Ascending aorta (tissue), 2 donors: ENCODE measurements around the gene EBF3. TPM values are rescaled to one million over a fixed set of nuclear protein-coding genes. Genes with fewer than 3 reads are reported as not detected.

Source experiments
- DNase-seq, 2 donors: peaks; one replicate each; pipeline ENCODE4 v3.0.0-alpha.2; 2019; ENCODE audit warnings: low spot score in 2 of 2
- H3K27ac ChIP-seq, 2 donors: fragments of 200-600 bp; sonication (generic); one replicate each; pipeline ENCODE4 v1.5.1; 2016 to 2017; ENCODE audit warnings: mild to moderate bottlenecking in 1 of 2
- H3K27me3 ChIP-seq: fragments of 200-600 bp; sonication (generic); one replicate; pipeline ENCODE4 v1.5.1; 2017
- H3K36me3 ChIP-seq, 2 donors: fragments of 200-600 bp; sonication (generic); one replicate each; pipeline ENCODE4 v1.5.1; 2016
- H3K4me1 ChIP-seq, 2 donors: fragments of 200-600 bp; sonication (generic); one replicate each; pipeline ENCODE4 v1.5.1; 2016 to 2017; ENCODE audit warnings: mild to moderate bottlenecking in 1 of 2
- H3K4me3 ChIP-seq, 2 donors: fragments of 200-600 bp; sonication (generic); one replicate each; pipeline ENCODE4 v1.5.1; 2016 to 2017; ENCODE audit warnings: mild to moderate bottlenecking in 1 of 2
- H3K9me3 ChIP-seq, 2 donors: fragments of 200-600 bp; sonication (generic); one replicate each; pipeline ENCODE4 v1.5.1; 2016
- CTCF ChIP-seq, 3 experiments: fragments of 200-600 bp in 2 of 3; fragments of 450-650 bp in 1 of 3; sonication (generic) in 2 of 3; IDR thresholded peaks; one replicate each; pipeline ENCODE4 v1.5.1; 2016 to 2019; ENCODE audit warnings: antibody characterized with exemption in 3 of 3, mild to moderate bottlenecking in 1 of 3, moderate library complexity in 1 of 3
- intact Hi-C: fragments of 100-400 bp; cut with DNase I; formaldehyde crosslinking; loops from one replicate; pipeline ENCODE4 v1.15.1; 2023
- total RNA-seq: library from RNA; depleted of rRNA; stranded (reverse); fragments of >200 nt; gene quantifications from one replicate; pipeline ENCODE4 v1.1.0, GENCODE V29; 2016

EBF3 gene
- total RNA-seq, 1 donor from 2014 or later, result 20.2 TPM

DNA sequence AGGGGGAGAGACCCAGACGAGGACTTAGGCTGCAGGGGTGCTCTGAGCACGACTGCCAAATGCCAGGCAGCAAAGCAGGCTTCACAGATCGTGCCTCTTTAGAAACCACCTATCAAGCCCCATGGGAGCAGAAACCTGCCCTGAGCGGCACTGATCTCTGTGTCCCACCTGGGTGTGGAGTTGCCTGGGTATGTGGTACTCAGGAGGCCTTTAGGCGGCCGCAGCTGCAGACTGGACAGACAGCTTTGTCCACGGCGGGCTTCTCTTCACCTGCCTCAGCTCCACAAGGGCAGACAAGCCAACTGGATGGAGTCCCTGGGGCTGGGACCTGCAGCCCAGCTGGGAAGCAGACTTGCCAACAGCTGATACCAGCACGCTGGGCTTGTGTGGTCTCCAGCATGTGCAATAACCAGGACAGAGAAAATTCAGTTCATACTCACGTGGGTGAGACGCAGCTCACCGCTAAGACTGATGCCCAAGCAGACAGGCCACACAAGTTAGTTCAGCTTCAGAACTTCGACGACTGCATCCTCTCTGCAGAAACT lies 163.2 kb downstream of the EBF3 start:
- intact Hi-C loops, result no loop called here
- no peak for DNase-seq
- no peaks in the 10 kb centered on the region for H3K4me1 ChIP-seq
- H3K36me3 ChIP-seq, result no peaks in the 10 kb centered on the region
- H3K27ac ChIP-seq, result no peak overlapping the region
- no peak overlapping the region for H3K4me3 ChIP-seq
- no peak for TF ChIP-seq CTCF (IDR thresholded peaks at IDR 0.05)
- peaks cover 10 to 31% of the 10 kb centered on the region in 2 donors for H3K9me3 ChIP-seq
- no peaks in the 10 kb centered on the region for H3K27me3 ChIP-seq

DNA sequence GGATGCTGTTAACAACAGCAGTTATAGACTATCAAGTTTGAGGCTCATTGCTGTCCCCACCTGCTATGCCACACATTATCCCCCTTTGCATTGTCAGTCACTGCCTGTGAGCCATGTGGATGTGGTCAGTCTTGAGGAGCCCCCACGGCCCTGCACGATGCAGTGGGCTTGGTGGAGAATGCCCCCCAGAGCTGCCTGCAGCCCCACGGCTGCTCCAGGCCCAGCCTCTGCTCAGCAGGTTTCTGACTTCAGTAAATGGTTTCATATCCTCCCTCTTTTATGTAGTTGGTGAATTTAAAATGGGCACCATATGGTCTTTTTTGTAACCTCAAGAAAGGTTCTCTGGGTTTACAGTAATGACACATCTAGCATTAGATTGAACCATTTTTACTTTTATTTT lies 164.1 kb downstream of the EBF3 start:
- H3K27me3 ChIP-seq, result no peaks in the 10 kb centered on the region
- intact Hi-C loops, result no loop called here
- H3K9me3 ChIP-seq, result peaks cover 10 to 31% of the 10 kb centered on the region in 2 donors
- no peaks in the 10 kb centered on the region for H3K36me3 ChIP-seq
- no peak overlapping the region for H3K4me3 ChIP-seq
- no peak for DNase-seq
- H3K27ac ChIP-seq, result no peak overlapping the region
- H3K4me1 ChIP-seq, result no peaks in the 10 kb centered on the region
- TF ChIP-seq CTCF (IDR thresholded peaks at IDR 0.05), result no peak

DNA sequence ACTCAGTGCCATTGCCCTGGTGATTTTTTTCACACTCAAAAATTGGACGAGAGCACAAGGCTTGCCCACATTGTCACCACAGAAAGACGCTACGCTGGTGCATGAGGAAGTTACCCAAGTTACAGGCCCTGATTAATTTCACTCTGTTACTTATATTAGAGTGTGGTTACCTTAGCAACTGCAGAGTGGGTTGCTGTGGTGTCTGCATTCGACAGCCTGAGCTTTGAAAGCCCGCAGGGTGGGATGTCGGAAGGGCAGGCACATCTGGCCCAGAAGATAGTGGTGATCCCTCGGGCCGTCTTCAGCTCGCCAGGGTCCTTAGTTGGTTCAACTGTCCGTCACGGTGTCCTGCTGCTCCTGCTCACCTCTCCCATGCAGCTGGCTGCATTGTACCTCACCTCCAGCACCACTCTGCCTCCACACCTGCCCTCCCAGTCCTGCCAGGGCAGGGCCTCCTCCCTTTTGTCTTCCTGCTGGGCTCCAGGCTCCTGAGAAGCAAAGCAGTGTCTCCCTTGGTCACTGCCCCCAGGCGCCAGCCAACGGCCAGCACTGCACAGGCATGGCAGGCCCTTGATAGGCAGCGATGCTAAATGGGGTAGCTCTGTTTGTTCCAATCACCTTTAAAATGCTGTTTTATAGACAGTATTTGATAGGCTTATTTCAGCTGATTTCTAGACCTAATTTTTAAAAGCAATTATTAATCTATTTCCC lies 167.2 kb downstream of the EBF3 start:
- no peaks in the 10 kb centered on the region for H3K27me3 ChIP-seq
- no peak overlapping the region for H3K4me3 ChIP-seq
- H3K4me1 ChIP-seq, result no peaks in the 10 kb centered on the region
- DNase-seq, result no peak
- H3K36me3 ChIP-seq, result no peaks in the 10 kb centered on the region
- intact Hi-C loops, result no loop called here
- H3K9me3 ChIP-seq, result peaks cover 0 to 15% of the 10 kb centered on the region in 2 donors
- H3K27ac ChIP-seq, result no peak overlapping the region
- no peak for TF ChIP-seq CTCF (IDR thresholded peaks at IDR 0.05)

DNA sequence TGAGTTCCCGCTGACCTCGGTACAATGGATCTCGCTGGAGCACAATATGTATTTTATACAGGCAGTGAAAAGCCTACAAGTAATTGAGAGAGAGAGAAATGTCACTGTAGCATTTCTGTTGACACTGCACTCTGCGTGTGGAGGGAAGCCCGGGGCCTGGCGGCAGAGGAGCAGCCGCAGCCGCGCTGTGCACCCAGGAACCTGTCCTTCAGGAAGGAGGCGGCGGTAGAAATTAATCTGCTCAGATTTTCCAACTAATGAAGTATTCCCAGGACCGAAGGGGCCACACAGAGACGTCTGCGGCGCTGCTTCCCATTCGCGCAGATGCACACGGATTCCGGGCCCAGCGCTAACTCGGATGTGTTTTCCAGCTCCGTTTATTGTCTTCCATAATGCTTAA lies 170.1 kb downstream of the EBF3 start:
- DNase-seq, result peak in 1 of 2 donors; percentile 12

DNA sequence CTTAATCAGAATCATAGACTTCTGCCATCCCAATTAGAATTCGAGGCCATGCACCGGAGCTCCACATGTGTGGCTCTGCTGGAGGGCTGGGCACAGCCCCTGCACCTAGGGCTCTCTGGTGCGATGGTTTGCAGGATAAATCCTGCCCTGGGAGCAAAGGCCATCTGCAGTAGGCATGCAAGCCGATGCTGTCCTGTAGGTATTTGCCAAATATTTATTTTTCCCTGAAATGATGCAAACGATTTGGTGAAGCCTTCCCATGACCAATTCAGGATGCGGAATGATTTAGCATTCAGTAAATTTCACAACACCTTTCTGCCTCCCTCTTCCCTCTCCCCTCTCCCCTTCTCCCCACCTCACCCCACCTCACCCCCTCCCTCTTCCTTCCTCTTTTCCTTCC lies 170.6 kb downstream of the EBF3 start:
- H3K36me3 ChIP-seq, result no peaks in the 10 kb centered on the region
- TF ChIP-seq CTCF (IDR thresholded peaks at IDR 0.05), result no peak
- no peaks in the 10 kb centered on the region for H3K4me1 ChIP-seq
- no peak overlapping the region for H3K4me3 ChIP-seq
- no peaks in the 10 kb centered on the region for H3K27me3 ChIP-seq
- peak in 1 of 2 donors; percentile 4 for DNase-seq
- H3K27ac ChIP-seq, result no peak overlapping the region
- intact Hi-C loops, result no loop called here
- H3K9me3 ChIP-seq, result peaks cover 0 to 17% of the 10 kb centered on the region in 2 donors

More for the DNA sequence above, 170.1 kb downstream of the EBF3 start:
- no peaks in the 10 kb centered on the region for H3K27me3 ChIP-seq
- peaks cover 0 to 21% of the 10 kb centered on the region in 2 donors for H3K9me3 ChIP-seq
- H3K27ac ChIP-seq, result no peak overlapping the region
- H3K4me1 ChIP-seq, result no peaks in the 10 kb centered on the region
- H3K36me3 ChIP-seq, result no peaks in the 10 kb centered on the region
- no peak overlapping the region for H3K4me3 ChIP-seq
- TF ChIP-seq CTCF (IDR thresholded peaks at IDR 0.05), result no peak
- intact Hi-C loops, result no loop called here
